DMS53 treated with DMSO at 0.1 percent for 48 hours (cell line): ENCODE data around the gene GCN1.
"Not testable (repeated sequence)": the region's sequence is repeated elsewhere in the genome, so short reads cannot be mapped to it uniquely, and the experiment has no call there.

ENCODE experiments used
- DNase-seq: peaks from one replicate; lab custom pipeline; 2025; ENCODE audit not compliant: unreplicated experiment; lab: John Stamatoyannopoulos, UW

GCN1 gene

GRCh38 chr12:120214626-120215356, 20.3 kb upstream of the GCN1 start:
- DNase-seq: no peak

DNA sequence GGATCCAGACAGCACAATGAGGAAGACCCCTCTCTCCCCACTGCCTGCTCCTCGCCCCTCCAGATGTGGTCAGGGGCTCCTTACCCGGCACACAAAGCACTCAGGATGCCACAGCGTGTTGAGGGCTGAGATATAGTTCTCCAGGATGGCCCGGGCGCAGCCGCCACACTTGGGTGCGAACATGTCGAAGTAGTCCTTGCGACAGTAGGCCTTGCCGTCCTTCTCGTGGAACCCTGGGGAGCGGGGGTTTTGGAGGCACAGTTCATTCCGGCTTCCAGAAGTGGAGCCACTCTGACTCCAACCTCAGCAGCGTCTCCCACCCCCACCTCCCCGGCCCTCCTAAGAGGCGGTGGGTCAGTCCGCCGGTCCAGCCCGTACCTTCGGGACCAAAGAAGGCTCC, 19.2 kb upstream of the GCN1 start:
- no peak for DNase-seq

- DNase-seq: not testable (repeated sequence)
Measured at GRCh38 chr12:120213182-120213581, 18.7 kb upstream of the GCN1 start.

DNA sequence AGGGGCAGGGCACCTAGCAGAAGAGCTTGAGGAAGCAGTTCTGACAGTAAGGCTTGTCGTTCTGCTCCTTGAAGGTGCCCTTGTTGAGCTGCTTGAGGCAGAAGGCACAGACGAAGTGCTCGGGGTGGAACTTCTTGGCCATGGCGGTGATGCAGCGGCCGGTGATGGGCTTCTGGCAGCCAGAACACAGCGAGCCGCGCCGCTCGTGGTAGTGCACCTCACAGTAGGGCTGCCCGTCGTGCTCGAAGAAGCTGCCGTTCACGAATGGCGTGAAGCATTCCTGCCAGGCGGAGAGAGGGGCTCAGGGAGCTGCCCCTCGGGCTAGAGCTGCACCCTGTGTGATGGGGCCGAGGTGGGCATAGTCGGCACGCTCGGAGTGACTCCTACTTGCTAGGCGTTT, 17.8 kb upstream of the GCN1 start:
- no peak for DNase-seq

- DNase-seq: no peak
Measured at GRCh38 chr12:120211904-120212283, 17.4 kb upstream of the GCN1 start.

DNA sequence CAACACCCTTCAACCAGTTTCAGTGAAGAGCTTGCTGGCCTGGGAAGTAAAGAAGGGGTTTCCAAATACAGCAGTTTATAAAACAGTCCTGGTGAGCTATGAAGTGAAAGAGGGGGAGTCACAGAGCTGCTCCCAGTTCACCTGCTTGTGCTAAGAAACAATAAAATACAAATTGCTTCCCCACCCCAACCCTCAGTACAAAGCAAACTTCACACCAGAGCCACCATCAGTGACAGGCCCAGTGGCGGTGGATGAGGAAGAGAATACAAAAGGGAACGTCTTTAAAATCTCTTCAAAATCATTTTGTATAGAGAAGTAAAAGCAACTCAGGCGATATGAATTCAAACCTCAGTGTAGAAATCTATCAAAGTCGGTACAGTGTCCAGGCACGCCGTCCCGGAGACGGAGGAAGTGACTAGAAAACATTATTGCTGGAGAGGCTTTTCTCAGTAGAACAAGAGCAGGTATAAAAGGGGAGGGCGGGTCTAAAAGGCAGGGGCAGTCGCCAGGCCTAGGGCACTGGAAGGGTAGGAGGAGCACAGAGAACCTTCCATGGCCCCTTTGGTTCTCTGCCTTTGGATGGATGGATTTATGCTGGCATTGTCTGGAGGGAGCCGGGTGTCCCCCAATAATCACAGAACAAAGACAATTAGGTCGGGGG, 16.9 kb upstream of the GCN1 start:
- no peak for DNase-seq

DNA sequence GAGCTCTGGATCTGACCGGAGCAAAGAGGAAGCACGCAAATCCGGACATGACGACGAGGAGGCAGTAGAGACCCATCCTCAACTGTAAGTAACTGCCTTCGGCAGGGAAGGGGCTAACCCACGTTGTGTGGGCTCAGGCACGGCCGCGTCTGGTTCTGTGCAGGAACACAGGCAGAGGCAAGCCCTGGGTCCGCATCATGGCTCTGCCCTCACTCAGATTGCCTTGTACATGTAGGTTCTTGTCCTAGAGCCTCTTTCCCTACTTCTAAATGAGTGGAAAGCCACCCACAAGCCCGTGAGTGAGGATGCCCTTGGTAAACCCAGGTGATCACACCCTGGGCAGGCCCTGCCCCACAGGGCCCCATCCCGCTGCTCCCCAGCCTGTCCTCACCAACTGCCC, 15.3 kb upstream of the GCN1 start:
- no peak for DNase-seq

GRCh38 chr12:120207227-120207626, 12.7 kb upstream of the GCN1 start:
- DNase-seq: no peak

DNA sequence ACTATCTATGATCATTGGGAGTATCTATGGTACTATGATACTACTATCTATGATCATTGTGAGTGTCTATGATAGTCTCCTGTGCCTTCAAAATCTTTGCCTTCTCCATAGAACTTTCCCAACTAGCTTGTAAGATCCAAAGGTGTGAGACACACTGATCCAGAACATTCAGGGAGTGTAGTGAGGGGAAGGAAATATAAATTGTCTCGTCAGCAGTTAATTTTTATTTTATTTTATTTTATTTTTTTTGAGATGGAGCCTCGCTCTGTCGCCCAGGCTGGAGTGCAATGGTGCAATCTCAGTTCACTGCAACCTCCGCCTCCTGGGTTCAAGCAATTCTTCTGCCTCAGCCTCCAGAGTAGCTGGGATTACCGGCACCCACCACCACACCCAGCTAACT, 12.3 kb upstream of the GCN1 start:
- DNase-seq: not testable (repeated sequence)

GRCh38 chr12:120206228-120206627, 11.7 kb upstream of the GCN1 start:
- no peak for DNase-seq

- no peak for DNase-seq
Measured at GRCh38 chr12:120204171-120204570, 9.7 kb upstream of the GCN1 start.

DNA sequence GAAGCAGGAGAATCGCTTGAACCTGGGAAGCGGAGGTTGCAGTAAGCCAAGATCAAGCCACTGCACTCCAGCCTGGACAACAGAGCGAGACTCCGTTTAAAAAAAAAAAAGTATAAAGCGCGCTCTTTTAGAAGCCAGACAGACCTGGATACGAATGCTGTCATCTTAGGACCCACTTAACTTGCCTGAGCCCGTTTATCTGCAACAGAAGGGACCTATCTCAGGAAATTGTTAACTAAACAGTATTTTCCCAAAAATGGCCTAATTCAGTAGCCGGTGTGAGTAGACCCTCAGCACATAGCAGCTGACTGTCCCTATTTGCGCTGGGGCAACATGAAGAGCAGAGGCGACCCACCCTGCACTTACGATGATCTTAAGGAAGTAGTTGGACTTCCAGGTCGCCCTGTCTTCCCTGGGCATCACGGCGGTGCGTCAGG, 5.9 kb upstream of the GCN1 start:
- DNase-seq: no peak

DNA sequence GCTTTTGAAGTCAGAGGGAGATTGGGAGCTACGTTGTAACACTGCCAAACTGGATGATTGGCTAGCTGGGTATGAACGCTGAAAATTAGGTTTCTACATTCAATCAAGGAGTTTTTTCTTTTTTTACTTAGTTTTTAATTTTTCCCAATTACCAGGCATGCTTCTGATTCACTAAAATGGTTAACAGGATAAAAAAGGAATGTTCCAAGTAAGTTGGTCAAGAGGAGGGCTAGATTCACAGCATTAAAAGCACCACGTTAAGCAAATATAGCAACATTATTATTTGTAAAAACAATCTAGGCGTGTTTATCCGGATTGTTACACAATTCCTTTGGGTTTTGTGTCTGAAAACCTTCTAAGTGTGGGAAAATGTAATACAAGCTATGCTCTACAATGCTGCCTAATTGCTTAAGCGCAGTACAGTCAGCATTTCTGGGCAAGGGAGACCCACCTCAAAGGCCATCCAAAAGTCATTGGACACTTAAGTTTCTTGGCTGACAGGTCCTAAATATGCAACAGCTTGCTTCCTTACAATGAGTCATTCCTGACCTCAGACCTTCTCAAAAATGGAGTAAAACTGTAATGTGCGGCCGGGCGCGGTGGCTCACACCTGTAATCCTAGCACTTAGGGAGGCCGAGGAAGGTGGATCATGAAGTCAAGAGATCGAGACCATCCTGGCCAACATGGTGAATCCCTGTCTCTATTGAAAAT, 5.2 kb upstream of the GCN1 start:
- DNase-seq: no peak

GRCh38 chr12:120199025-120199424, 4.5 kb upstream of the GCN1 start:
- no peak for DNase-seq

DNA sequence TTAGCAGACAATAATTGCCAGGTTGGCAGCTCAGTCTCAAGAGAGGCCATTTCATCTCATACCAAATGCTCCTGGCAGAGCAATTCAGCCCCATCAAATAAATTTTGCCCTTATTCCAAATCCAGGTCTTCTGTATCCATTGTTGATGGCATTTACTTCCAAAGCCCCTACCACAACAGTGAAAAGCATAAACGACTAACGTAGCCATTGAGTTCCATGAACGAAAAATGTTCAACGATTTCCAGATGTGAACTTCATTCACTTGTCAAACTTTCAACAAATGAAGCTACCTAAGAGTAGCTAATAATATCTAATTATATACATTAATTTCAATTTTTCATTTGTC, 3.0 kb upstream of the GCN1 start:
- DNase-seq: no peak

DNA sequence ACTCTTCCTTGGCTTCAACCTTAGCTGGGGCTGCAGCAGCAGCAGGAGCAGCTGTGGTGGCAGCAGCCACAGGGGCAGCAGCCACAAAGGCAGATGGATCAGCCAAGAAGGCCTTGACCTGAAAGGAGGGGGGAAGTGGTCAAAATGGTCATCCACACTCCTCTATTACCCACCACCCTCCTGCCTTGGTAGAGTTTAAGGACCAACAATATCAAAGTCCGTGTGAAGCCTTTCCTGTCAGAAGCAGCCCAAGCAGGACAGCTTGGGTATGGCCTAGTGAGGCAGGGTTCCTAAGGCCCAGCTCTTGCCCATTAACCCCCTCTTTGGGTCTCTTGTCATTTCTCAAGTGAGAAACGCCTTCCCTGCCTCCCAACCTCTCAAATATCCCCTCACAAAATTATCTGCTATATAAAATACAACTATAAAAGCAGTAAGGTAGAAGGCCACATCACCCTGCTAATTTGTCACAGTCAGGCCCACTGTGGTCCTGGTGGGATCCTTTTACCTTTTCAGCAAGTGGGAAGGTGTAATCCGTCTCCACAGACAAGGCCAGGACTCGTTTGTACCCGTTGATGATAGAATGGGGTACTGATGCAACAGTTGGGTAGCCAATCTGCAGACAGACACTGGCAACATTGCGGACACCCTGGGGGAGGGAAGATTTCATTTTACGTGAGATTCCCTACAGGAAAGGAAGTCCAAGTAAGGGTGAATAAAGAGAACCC, 2.5 kb upstream of the GCN1 start:
- DNase-seq: not testable (repeated sequence)

- DNase-seq: no peak
Measured at GRCh38 chr12:120196363-120196762, 1.8 kb upstream of the GCN1 start.

- DNase-seq: no peak
Measured at GRCh38 chr12:120194226-120194533, 335 bp downstream of the GCN1 start.

GRCh38 chr12:120193286-120193685, 1.2 kb downstream of the GCN1 start:
- not testable (repeated sequence) for DNase-seq

GRCh38 chr12:120190985-120191480, 3.5 kb downstream of the GCN1 start:
- no peak for DNase-seq

DNA sequence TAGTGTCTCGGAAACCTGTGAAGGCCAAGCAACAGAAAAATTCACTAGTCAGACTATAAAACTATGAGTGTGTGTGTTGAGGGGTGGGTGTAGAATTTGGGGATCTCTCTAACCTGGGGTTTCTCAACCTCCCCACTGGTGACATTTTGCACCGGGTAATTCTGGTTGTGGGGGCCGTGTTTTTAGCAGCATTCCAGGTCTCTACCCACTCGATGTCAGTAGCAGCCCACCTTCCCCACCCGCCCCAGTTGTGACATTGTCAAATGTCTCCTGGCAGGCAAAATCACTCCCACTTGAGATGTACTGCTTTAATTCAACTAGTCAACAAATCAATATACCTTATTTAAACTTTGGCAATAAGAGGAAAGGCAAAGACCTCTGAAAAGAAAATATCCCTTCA, 4.1 kb downstream of the GCN1 start:
- no peak for DNase-seq

DNA sequence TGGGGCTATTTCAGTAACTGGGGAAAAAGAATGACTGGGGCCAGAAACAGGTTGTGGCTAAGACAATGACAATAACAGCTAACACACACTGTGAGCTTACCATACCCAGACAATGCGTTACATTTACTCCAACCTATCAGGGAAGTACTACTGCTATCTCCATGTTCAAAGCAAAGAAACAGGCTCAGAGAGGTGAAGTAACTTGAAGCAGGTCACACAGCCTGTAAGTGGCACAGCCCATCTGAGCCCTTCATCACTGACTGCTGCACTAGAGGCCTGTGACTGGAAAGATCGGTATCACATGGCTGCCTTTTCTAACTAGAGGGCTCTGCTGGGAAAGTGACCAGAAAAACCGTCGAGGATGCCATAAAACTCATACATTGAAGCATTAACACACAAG, 7.9 kb downstream of the GCN1 start:
- DNase-seq: no peak
